ENCODE measurements around the gene MAS1.

MAS1 gene

GRCh38 chr6:159879856-159880255 lies 10.9 kb upstream of the MAS1 start:
- DNase-seq (ENCODE audit: low read depth in 4 of 4, low spot score in 1 of 4), result no peak

GRCh38 chr6:159880412-159880975 lies 10.3 kb upstream of the MAS1 start:
- no peak for DNase-seq (ENCODE audit: low read depth in 4 of 4, low spot score in 1 of 4)

GRCh38 chr6:159884720-159885119 lies 6.1 kb upstream of the MAS1 start:
- no peak for DNase-seq (ENCODE audit: low read depth in 4 of 4, low spot score in 1 of 4)

GRCh38 chr6:159886270-159886669 lies 4.5 kb upstream of the MAS1 start:
- DNase-seq (ENCODE audit: low read depth in 4 of 4, low spot score in 1 of 4), result no peak

GRCh38 chr6:159887146-159887545 lies 3.6 kb upstream of the MAS1 start:
- DNase-seq (ENCODE audit: low read depth in 4 of 4, low spot score in 1 of 4), result no peak

- DNase-seq (ENCODE audit: low read depth in 4 of 4, low spot score in 1 of 4), result no peak
Measured at GRCh38 chr6:159887761-159888160, 3.0 kb upstream of the MAS1 start.

- no peak for DNase-seq (ENCODE audit: low read depth in 4 of 4, low spot score in 1 of 4)
Measured at GRCh38 chr6:159890201-159890600, 587 bp upstream of the MAS1 start.

- no peak for DNase-seq (ENCODE audit: low read depth in 4 of 4, low spot score in 1 of 4)
Measured at GRCh38 chr6:159892053-159892452, 1.3 kb downstream of the MAS1 start.

- no peak for DNase-seq (ENCODE audit: low read depth in 4 of 4, low spot score in 1 of 4)
Measured at GRCh38 chr6:159893064-159893463, 2.3 kb downstream of the MAS1 start.

- no peak for DNase-seq (ENCODE audit: low read depth in 4 of 4, low spot score in 1 of 4)
Measured at GRCh38 chr6:159894991-159895390, 4.2 kb downstream of the MAS1 start.

- no peak for DNase-seq (ENCODE audit: low read depth in 4 of 4, low spot score in 1 of 4)
Measured at GRCh38 chr6:159897603-159898002, 6.8 kb downstream of the MAS1 start.

- no peak for DNase-seq (ENCODE audit: low read depth in 4 of 4, low spot score in 1 of 4)
Measured at GRCh38 chr6:159898519-159898918, 7.7 kb downstream of the MAS1 start.

- no peak for DNase-seq (ENCODE audit: low read depth in 4 of 4, low spot score in 1 of 4)
Measured at GRCh38 chr6:159899994-159900745, 9.4 kb downstream of the MAS1 start.

- DNase-seq (ENCODE audit: low read depth in 4 of 4, low spot score in 1 of 4), result no peak
Measured at GRCh38 chr6:159902620-159903019, 11.8 kb downstream of the MAS1 start.

GRCh38 chr6:159904497-159904911 lies 13.7 kb downstream of the MAS1 start:
- DNase-seq (ENCODE audit: low read depth in 4 of 4, low spot score in 1 of 4), result no peak

- DNase-seq (ENCODE audit: low read depth in 4 of 4, low spot score in 1 of 4), result no peak
Measured at GRCh38 chr6:159906400-159906799, 15.6 kb downstream of the MAS1 start.

GRCh38 chr6:159908535-159908934 lies 17.7 kb downstream of the MAS1 start:
- DNase-seq (ENCODE audit: low read depth in 4 of 4, low spot score in 1 of 4), result no peak

- no peak for DNase-seq (ENCODE audit: low read depth in 4 of 4, low spot score in 1 of 4)
Measured at GRCh38 chr6:159908979-159909378, 18.2 kb downstream of the MAS1 start.

GRCh38 chr6:159910342-159910741 lies 19.6 kb downstream of the MAS1 start:
- DNase-seq (ENCODE audit: low read depth in 4 of 4, low spot score in 1 of 4), result no peak

- no peak for DNase-seq (ENCODE audit: low read depth in 4 of 4, low spot score in 1 of 4)
Measured at GRCh38 chr6:159913375-159913774, 22.6 kb downstream of the MAS1 start.

GRCh38 chr6:159913862-159914564 lies 23.2 kb downstream of the MAS1 start:
- DNase-seq (ENCODE audit: low read depth in 4 of 4, low spot score in 1 of 4), result no peak

- DNase-seq (ENCODE audit: low read depth in 4 of 4, low spot score in 1 of 4), result no peak
Measured at GRCh38 chr6:159914565-159914923, 23.8 kb downstream of the MAS1 start.
